HepG2 (cell line): ENCODE data around the gene CAMSAP2. TPM values are rescaled to one million over a fixed set of nuclear protein-coding genes. Genes with fewer than 3 reads are reported as not detected.

Source experiments
- ATAC-seq: fragments of 200-7000 bp; cut with Tn5 transposase; 3 replicates; pipeline ENCODE4 v1.9.1; 2020; ENCODE audit warnings: mild to moderate bottlenecking, moderate library complexity
- BruUV-seq: library from RNA; stranded (reverse); fragments of 400-500 nt; replicated peaks from 2 replicates; lab custom pipeline; 2021; lab: Mats Ljungman, UMichigan
- CTCF ChIA-PET: fragments of 300-600 bp; formaldehyde crosslinking; extraction: SDS; loops from one replicate; lab custom pipeline; 2021; ENCODE audit warnings: low total read pairs, inconsistent platforms, low intra/inter-chr PET ratio; lab: Yijun Ruan, JAX
- POLR2A ChIA-PET: fragments of 350-600 bp; sonication (Branson Sonifier 250); formaldehyde crosslinking; loops from one replicate; lab custom pipeline; 2020; ENCODE audit warnings: antibody characterized with exemption, inconsistent platforms; lab: Yijun Ruan, JAX
- DNase-seq: peaks from one replicate; pipeline ENCODE4 v3.0.0-alpha.2; 2015; ENCODE audit warnings: low spot score
- FAIRE-seq: peaks from 3 replicates; lab custom pipeline; 2011; peaks lifted over from hg19 to GRCh38; lab: Jason Lieb, UNC
- H2AFZ ChIP-seq: one replicate; pipeline ENCODE4 v1.6.1; 2011; ENCODE audit warnings: low read length, inconsistent platforms
- H3K27ac ChIP-seq: fragments of 300-600 bp; 3 replicates; pipeline ENCODE4 v1.8.0; 2011; ENCODE audit warnings: mixed run types, mild to moderate bottlenecking, mixed read lengths, low read length, inconsistent platforms; ENCODE audit not compliant: insufficient read depth; ENCODE audit errors: extremely low read length
- H3K27me3 ChIP-seq, 2 experiments: fragments of 200-600 bp in 1 of 2; 2 replicates in 1 of 2; 3 replicates in 1 of 2; pipeline versions ENCODE4 v1.6.0 to v1.8.0; 2011; ENCODE audit warnings: low read length in 2 of 2, mild to moderate bottlenecking in 2 of 2, moderate library complexity in 2 of 2, inconsistent platforms in 1 of 2; ENCODE audit not compliant: insufficient read depth in 2 of 2, control insufficient read depth in 1 of 2
- H3K36me3 ChIP-seq, 2 experiments: fragments of 200-600 bp in 1 of 2; replicated peaks in 1 of 2; 2 replicates in 1 of 2; 3 replicates in 1 of 2; pipeline versions ENCODE4 v1.5.1 to v1.8.0; 2011; ENCODE audit warnings: low read length in 2 of 2, inconsistent platforms in 1 of 2; ENCODE audit not compliant: insufficient read depth in 2 of 2, control insufficient read depth in 1 of 2
- H3K4me1 ChIP-seq: 2 replicates; pipeline ENCODE4 v1.5.1; 2012; ENCODE audit warnings: low read length, inconsistent platforms; ENCODE audit not compliant: insufficient read depth
- H3K4me2 ChIP-seq: 2 replicates; pipeline ENCODE4 v1.6.0; 2011; ENCODE audit warnings: low read depth, low read length, inconsistent platforms
- H3K4me3 ChIP-seq, 3 experiments: fragments of 200-600 bp in 1 of 3; sonication (generic), shearing (Covaris generic) in 1 of 3; replicated peaks in 1 of 3; 2 replicates each; pipeline ENCODE4 v1.5.1; 2011 to 2016; ENCODE audit warnings: low read length in 3 of 3, inconsistent platforms in 2 of 3, low read depth in 2 of 3, mild to moderate bottlenecking in 2 of 3, control low read depth in 1 of 3, mixed read lengths in 1 of 3; ENCODE audit not compliant: insufficient read depth in 1 of 3
- H3K79me2 ChIP-seq: one replicate; pipeline ENCODE4 v1.6.1; 2011; ENCODE audit warnings: low read length, inconsistent platforms; ENCODE audit not compliant: insufficient read depth
- H3K9ac ChIP-seq: 2 replicates; pipeline ENCODE4 v1.6.0; 2011; ENCODE audit warnings: mild to moderate bottlenecking, low read depth, low read length, inconsistent platforms; ENCODE audit not compliant: insufficient read depth
- H3K9me3 ChIP-seq: 2 replicates; pipeline ENCODE4 v1.5.1; 2012; ENCODE audit warnings: mild to moderate bottlenecking, low read length
- H4K20me1 ChIP-seq: 2 replicates; pipeline ENCODE4 v1.6.0; 2011; ENCODE audit warnings: inconsistent platforms, mild to moderate bottlenecking, low read length, moderate library complexity; ENCODE audit not compliant: insufficient read depth
- HMGA1 ChIP-seq: sonication (generic); formaldehyde crosslinking; conservative IDR thresholded peaks from 2 replicates; pipeline ENCODE4 v1.4.0; 2020; ENCODE audit warnings: missing genetic modification reagents
- HOXA5 ChIP-seq: sonication (generic); formaldehyde crosslinking; IDR thresholded peaks from 2 replicates; pipeline ENCODE4 v1.4.0; 2020; ENCODE audit warnings: missing genetic modification reagents
- KLF11 ChIP-seq: IDR thresholded peaks from 2 replicates; pipeline ENCODE4 v1.6.1; 2016; ENCODE audit warnings: missing compliant biosample characterization
- MAFK ChIP-seq, 2 experiments: IDR thresholded peaks in 1 of 2; conservative IDR thresholded peaks in 1 of 2; 2 replicates each; pipeline ENCODE4 v1.6.1; 2011; ENCODE audit warnings: improper control_type of control experiment in 2 of 2, low read length in 2 of 2
- NFIB ChIP-seq: sonication (generic); formaldehyde crosslinking; IDR thresholded peaks from 2 replicates; pipeline ENCODE4 v1.9.0; 2021; ENCODE audit warnings: missing genetic modification reagents, mild to moderate bottlenecking, borderline replicate concordance
- NR2F1 ChIP-seq, 2 experiments: fragments of 450-650 bp in 1 of 2; formaldehyde crosslinking in 1 of 2; IDR thresholded peaks; 2 replicates each; pipeline versions ENCODE4 v1.5.0 to v1.6.1; 2016 to 2020; ENCODE audit warnings: mild to moderate bottlenecking in 1 of 2, missing compliant biosample characterization in 1 of 2, missing genetic modification reagents in 1 of 2, moderate library complexity in 1 of 2
- NR2F6 ChIP-seq, 2 experiments: IDR thresholded peaks; 2 replicates each; pipeline ENCODE4 v1.6.1; 2016; ENCODE audit warnings: antibody characterized with exemption in 1 of 2, mild to moderate bottlenecking in 1 of 2
- RAD21 ChIP-seq: fragments of 450-650 bp; formaldehyde crosslinking; IDR thresholded peaks from 2 replicates; pipeline ENCODE4 v1.5.0; 2020; ENCODE audit warnings: mild to moderate bottlenecking
- SKI ChIP-seq: fragments of 450-650 bp; IDR thresholded peaks from one replicate; pipeline ENCODE4 v1.6.1; 2018; ENCODE audit warnings: mild to moderate bottlenecking; ENCODE audit not compliant: partially characterized antibody
- TAF1 ChIP-seq: sonication (generic); formaldehyde crosslinking; IDR thresholded peaks from 2 replicates; pipeline ENCODE4 v1.4.0; 2020; ENCODE audit warnings: missing genetic modification reagents
- ZFP41 ChIP-seq: sonication (generic); formaldehyde crosslinking; IDR thresholded peaks from 2 replicates; pipeline ENCODE4 v1.4.0; 2020; ENCODE audit warnings: mild to moderate bottlenecking, missing genetic modification reagents, borderline replicate concordance
- ZNF24 ChIP-seq: fragments of 450-650 bp; IDR thresholded peaks from 2 replicates; pipeline ENCODE4 v1.6.1; 2017; ENCODE audit warnings: antibody characterized with exemption, mild to moderate bottlenecking
- ZNF256 ChIP-seq: sonication (generic); formaldehyde crosslinking; conservative IDR thresholded peaks from 2 replicates; pipeline ENCODE4 v1.4.0; 2020; ENCODE audit warnings: missing genetic modification reagents
- ZNF484 ChIP-seq: sonication (generic); formaldehyde crosslinking; IDR thresholded peaks from 2 replicates; pipeline ENCODE4 v1.5.1; 2020; ENCODE audit warnings: mild to moderate bottlenecking, low read depth, missing genetic modification reagents, borderline replicate concordance
- ZNF513 ChIP-seq: sonication (generic); formaldehyde crosslinking; conservative IDR thresholded peaks from 2 replicates; pipeline ENCODE4 v1.5.0; 2020; ENCODE audit warnings: missing genetic modification reagents
- ZNF747 ChIP-seq: sonication (generic); formaldehyde crosslinking; IDR thresholded peaks from 2 replicates; pipeline ENCODE4 v1.8.1; 2023; ENCODE audit warnings: missing genetic modification reagents, mild to moderate bottlenecking, borderline replicate concordance
- WGBS: methylation state at CpG from one replicate; pipeline ENCODE4 v1.1.6; 2017; ENCODE audit warnings: low lambda C conversion rate; 5-methylcytosine and 5-hydroxymethylcytosine counted together
- in situ Hi-C: cut with HindIII; loops from 2 replicates; pipeline ENCODE4 v1.10.0; 2017; ENCODE audit warnings: low pct_unique_long_range_greater_than_20kb; ENCODE audit not compliant: extremely low pct_ligation_motif_present
- intact Hi-C: fragments of 100-400 bp; cut with micrococcal nuclease; formaldehyde crosslinking; loops from one replicate; pipeline ENCODE4 v1.10.0; 2022; ENCODE audit not compliant: unreplicated experiment
- polyA plus RNA-seq, 8 experiments: library from polyadenylated mRNA; depleted of rRNA in 3 of 8; stranded (reverse) in 7 of 8; unstranded in 1 of 8; fragments of >200 nt; fragmentation: Illumina TruSeq in 4 of 8; extraction: Trizol in 4 of 8; gene quantifications; 2 replicates each; pipeline versions ENCODE4 v1.2.1 to v1.2.3, GENCODE V29; 2011 to 2016; ENCODE audit warnings: low read depth in 4 of 8, missing spikeins in 1 of 8, mixed read lengths in 1 of 8; ENCODE audit not compliant: insufficient read depth in 1 of 8
- total RNA-seq, 5 experiments: library from RNA; depleted of rRNA; stranded (reverse); fragments of >200 nt; fragmentation: Illumina TruSeq; extraction: Trizol; gene quantifications; 2 replicates each; pipeline ENCODE4 v1.2.3, GENCODE V29; 2016; ENCODE audit warnings: low read depth in 1 of 5
- TF ChIP-seq, protein P1 (sequence below): sonication (generic); formaldehyde crosslinking; IDR thresholded peaks from 2 replicates; pipeline ENCODE4 v1.8.1; 2023; ENCODE audit warnings: mild to moderate bottlenecking, missing genetic modification reagents

The CAMSAP2 gene
- total and polyA plus RNA-seq, 2 of the 13 experiments (the other 11 are each of a cell fraction or from before 2014, with no cell fraction given) = 3.4 to 8.2 TPM

GRCh38 chr1:200779326-200779725, 40.6 kb downstream of the CAMSAP2 start (continued):
- TF ChIP-seq HMGA1 (CRISPR knock-in tag) (no peak), ZNF484 (CRISPR knock-in tag) (no peak), NFIB (CRISPR knock-in tag) (no peak), ZNF256 (CRISPR knock-in tag) (no peak), TAF1 (CRISPR knock-in tag) (no peak), NR2F6 (IDR thresholded peaks at IDR 0.05) (no peak), NR2F6 (CRISPR knock-in tag; IDR thresholded peaks at IDR 0.05) (no peak), SKI (no peak), NR2F1 (CRISPR knock-in tag; IDR thresholded peaks at IDR 0.05) (no peak), ZNF747 (CRISPR knock-in tag) (no peak)
- TF ChIP-seq, protein P1, sequence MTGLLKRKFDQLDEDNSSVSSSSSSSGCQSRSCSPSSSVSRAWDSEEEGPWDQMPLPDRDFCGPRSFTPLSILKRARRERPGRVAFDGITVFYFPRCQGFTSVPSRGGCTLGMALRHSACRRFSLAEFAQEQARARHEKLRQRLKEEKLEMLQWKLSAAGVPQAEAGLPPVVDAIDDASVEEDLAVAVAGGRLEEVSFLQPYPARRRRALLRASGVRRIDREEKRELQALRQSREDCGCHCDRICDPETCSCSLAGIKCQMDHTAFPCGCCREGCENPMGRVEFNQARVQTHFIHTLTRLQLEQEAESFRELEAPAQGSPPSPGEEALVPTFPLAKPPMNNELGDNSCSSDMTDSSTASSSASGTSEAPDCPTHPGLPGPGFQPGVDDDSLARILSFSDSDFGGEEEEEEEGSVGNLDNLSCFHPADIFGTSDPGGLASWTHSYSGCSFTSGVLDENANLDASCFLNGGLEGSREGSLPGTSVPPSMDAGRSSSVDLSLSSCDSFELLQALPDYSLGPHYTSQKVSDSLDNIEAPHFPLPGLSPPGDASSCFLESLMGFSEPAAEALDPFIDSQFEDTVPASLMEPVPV = no peak
- TF ChIP-seq, all 625 proteins: peak for 0

- Histone ChIP-seq H3K27me3 (no peaks in the 10 kb centered on the region; a peak in 1 of 5 replicates), H3K9ac (no peak overlapping the region), H2AFZ (no peak overlapping the region), H3K4me3 (no peak overlapping the region), H3K27ac (no peak overlapping the region), H3K9me3 (no peaks in the 10 kb centered on the region), H3K4me2 (no peak overlapping the region), H3K36me3 (0 out of 5 replicates have a peak, but pooled peaks cover 0 to 12% of the 10 kb centered on the region in 2 experiments), H4K20me1 (no peaks in the 10 kb centered on the region), H3K79me2 (no peaks in the 10 kb centered on the region), H3K4me1 (peaks cover 13% of the 10 kb centered on the region)
- 96% methylated on average over 5 of the region's 5 CpGs for WGBS
- POLR2A ChIA-PET = no interaction called here
- intact Hi-C loops = no loop called here
- ATAC-seq (no peak), DNase-seq (no peak), FAIRE-seq (no peak)
- in situ Hi-C loops = no loop called here
- CTCF ChIA-PET = no interaction called here
- BruUV-seq = no TSS peak
- TF ChIP-seq MAFK (conservative IDR thresholded peaks at IDR 0.05 in 1 of 2, IDR thresholded peaks at IDR 0.05 in 1 of 2; ENCODE audit: low read length in 2 of 2) (peak in 1 of 2 experiments; percentile 18; a peak in 1 of 4 replicates), KLF11 (no peak), ZNF513 (CRISPR knock-in tag) (no peak), ZFP41 (CRISPR knock-in tag) (no peak), ZNF24 (no peak), RAD21 (CRISPR knock-in tag) (no peak), HOXA5 (CRISPR knock-in tag) (no peak)
These were observed 42.1 kb downstream of the CAMSAP2 start for GRCh38 chr1:200780545-200781369.
